ENCODE results near the gene ARL3.

- TF ChIP-seq CTCF (conservative IDR thresholded peaks at IDR 0.05 in 1 of 2, IDR thresholded peaks at IDR 0.05 in 1 of 2; ENCODE audit: low read depth in 1 of 2, low read length in 2 of 2) (no peak), EZH2 (IDR thresholded peaks at IDR 0.05; ENCODE audit: low read length, missing control alignments) (no peak)
Measured at GRCh38 chr10:102645388-102645740, 68.8 kb downstream of the ARL3 start.
